Neural cell (in vitro differentiated cells): ENCODE measurements around the gene GRID1. TPM values are rescaled to one million over a fixed set of nuclear protein-coding genes. Genes with fewer than 3 reads are reported as not detected.

ENCODE experiments used
- H2AFZ ChIP-seq: fragments of 200-600, 300-800 bp; sonication (generic), shearing (Covaris generic); 2 replicates; pipeline ENCODE4 v1.6.0; 2014; ENCODE audit warnings: low read depth, mild to moderate bottlenecking, antibody characterized with exemption, low read length, moderate library complexity
- H3F3A ChIP-seq: fragments of 200-600 bp; shearing (Covaris generic); 2 replicates; pipeline ENCODE4 v1.6.1; 2016; ENCODE audit warnings: mild to moderate bottlenecking, moderate library complexity, mixed read lengths, antibody characterized with exemption, low read length; ENCODE audit not compliant: insufficient read depth, poor library complexity, severe bottlenecking
- H3K27ac ChIP-seq: fragments of 200-600, 300-800 bp; sonication (generic), shearing (Covaris generic); 2 replicates; pipeline ENCODE4 v1.5.1; 2014; ENCODE audit warnings: mild to moderate bottlenecking, low read length, moderate library complexity
- H3K27me3 ChIP-seq: fragments of 300-800, 200-600 bp; sonication (generic), shearing (Covaris generic); 2 replicates; pipeline ENCODE4 v1.6.0; 2014; ENCODE audit warnings: mild to moderate bottlenecking, low read depth, low read length, moderate library complexity; ENCODE audit not compliant: insufficient read depth
- H3K36me3 ChIP-seq: fragments of 300-800, 200-600 bp; sonication (generic), shearing (Covaris generic); 2 replicates; pipeline ENCODE4 v1.5.1; 2014; ENCODE audit warnings: mild to moderate bottlenecking, antibody characterized with exemption, low read length, moderate library complexity; ENCODE audit not compliant: insufficient read depth
- H3K4me2 ChIP-seq: fragments of 300-800, 200-600 bp; sonication (generic), shearing (Covaris generic); 2 replicates; pipeline ENCODE4 v1.6.0; 2014; ENCODE audit warnings: mild to moderate bottlenecking, low read length
- H3K4me3 ChIP-seq: fragments of 300-800, 200-600 bp; sonication (generic), shearing (Covaris generic); 2 replicates; pipeline ENCODE4 v1.5.1; 2014; ENCODE audit warnings: mild to moderate bottlenecking, low read length, moderate library complexity
- H3K79me2 ChIP-seq: fragments of 200-600 bp; shearing (Covaris generic); replicated peaks from 2 replicates; pipeline ENCODE4 v1.6.0; 2014; ENCODE audit warnings: mild to moderate bottlenecking, low read length, moderate library complexity; ENCODE audit not compliant: insufficient read depth
- H3K9ac ChIP-seq: fragments of 300-800, 200-600 bp; sonication (generic), shearing (Covaris generic); 2 replicates; pipeline ENCODE4 v1.6.1; 2016; ENCODE audit warnings: mild to moderate bottlenecking, low read length, mixed read lengths
- H3K9me2 ChIP-seq: fragments of 200-600 bp; shearing (Covaris generic); 2 replicates; pipeline ENCODE4 v1.6.1; 2016; ENCODE audit warnings: mild to moderate bottlenecking, low read length, mixed read lengths; ENCODE audit not compliant: insufficient read depth
- H3K9me3 ChIP-seq: fragments of 200-600, 300-800 bp; sonication (generic), shearing (Covaris generic); 2 replicates; pipeline ENCODE4 v1.6.1; 2016; ENCODE audit warnings: mild to moderate bottlenecking, mixed run types, low read length, moderate library complexity, mixed read lengths
- H4K20me1 ChIP-seq: fragments of 200-600 bp; shearing (Covaris generic); 2 replicates; pipeline ENCODE4 v1.6.1; 2016; ENCODE audit warnings: mild to moderate bottlenecking, mixed run types; ENCODE audit not compliant: insufficient read depth
- CTCF ChIP-seq: fragments of 450-650 bp; IDR thresholded peaks from 2 replicates; pipeline ENCODE4 v1.5.1; 2014; ENCODE audit warnings: antibody characterized with exemption, mild to moderate bottlenecking, moderate library complexity; ENCODE audit not compliant: poor library complexity, severe bottlenecking
- EP300 ChIP-seq: fragments of 450-650 bp; conservative IDR thresholded peaks from 2 replicates; pipeline ENCODE4 v1.6.1; 2014; ENCODE audit warnings: antibody characterized with exemption, mild to moderate bottlenecking, moderate library complexity; ENCODE audit not compliant: poor library complexity, severe bottlenecking
- EZH2 ChIP-seq: fragments of 200-600, 300-800 bp; shearing (Covaris generic), sonication (generic); IDR thresholded peaks from 2 replicates; pipeline ENCODE4 v1.6.1; 2014; ENCODE audit warnings: antibody characterized with exemption, low read length, borderline replicate concordance, mild to moderate bottlenecking; ENCODE audit not compliant: insufficient read depth, poor library complexity, severe bottlenecking
- MXI1 ChIP-seq: fragments of 450-650 bp; conservative IDR thresholded peaks from 2 replicates; pipeline ENCODE4 v1.6.1; 2014; ENCODE audit warnings: antibody characterized with exemption, mild to moderate bottlenecking; ENCODE audit not compliant: poor library complexity, severe bottlenecking
- POLR2AphosphoS5 ChIP-seq: IDR thresholded peaks from 2 replicates; pipeline ENCODE4 v1.6.1; 2012
- RAD21 ChIP-seq: fragments of 450-650 bp; conservative IDR thresholded peaks from 2 replicates; pipeline ENCODE4 v1.6.1; 2014; ENCODE audit warnings: antibody characterized with exemption, mild to moderate bottlenecking, moderate library complexity
- REST ChIP-seq: IDR thresholded peaks from 2 replicates; pipeline ENCODE4 v1.6.1; 2012; ENCODE audit warnings: borderline replicate concordance
- SMC3 ChIP-seq: fragments of 450-650 bp; conservative IDR thresholded peaks from 2 replicates; pipeline ENCODE4 v1.6.1; 2014; ENCODE audit warnings: antibody characterized with exemption, mild to moderate bottlenecking, moderate library complexity; ENCODE audit not compliant: poor library complexity
- TAF1 ChIP-seq: IDR thresholded peaks from 2 replicates; pipeline ENCODE4 v1.6.1; 2012; ENCODE audit warnings: low read depth
- polyA plus RNA-seq: library from polyadenylated mRNA; depleted of rRNA; stranded (reverse); fragments of >200 nt; gene quantifications from 2 replicates; pipeline ENCODE4 v1.2.3, GENCODE V29; 2014

The GRID1 gene
- polyA plus RNA-seq, 1 donor from 2014 or later: 7.3 TPM

GRCh38 chr10:85622425-85622824 is 744.2 kb downstream of the GRID1 start:
- H3K9me2 ChIP-seq: no peaks in the 10 kb centered on the region
- H3K27me3 ChIP-seq: no peaks in the 10 kb centered on the region
- no peak overlapping the region for H3K4me2 ChIP-seq
- H4K20me1 ChIP-seq: no peaks in the 10 kb centered on the region
- H3K79me2 ChIP-seq: no peaks in the 10 kb centered on the region
- TF ChIP-seq REST (no peak), EP300 (no peak), SMC3 (no peak), CTCF (no peak), EZH2 (no peak), MXI1 (no peak), TAF1 (no peak), POLR2AphosphoS5 (no peak), RAD21 (no peak)
- no peak overlapping the region for H3K4me3 ChIP-seq
- H2AFZ ChIP-seq: no peak overlapping the region
- H3K27ac ChIP-seq: no peak overlapping the region
- no peaks in the 10 kb centered on the region for H3K9me3 ChIP-seq
- no peaks in the 10 kb centered on the region for H3K36me3 ChIP-seq
- H3F3A ChIP-seq: no peaks in the 10 kb centered on the region
- H3K9ac ChIP-seq: no peak overlapping the region

- Histone ChIP-seq H3F3A (no peaks in the 10 kb centered on the region), H3K27me3 (no peaks in the 10 kb centered on the region), H3K4me3 (no peak overlapping the region), H3K36me3 (no peaks in the 10 kb centered on the region), H3K27ac (no peak overlapping the region), H3K9ac (no peak overlapping the region), H3K9me2 (no peaks in the 10 kb centered on the region), H3K9me3 (no peaks in the 10 kb centered on the region), H3K4me2 (no peak overlapping the region), H3K79me2 (no peaks in the 10 kb centered on the region), H4K20me1 (no peaks in the 10 kb centered on the region), H2AFZ (no peak overlapping the region)
- TF ChIP-seq REST (no peak), MXI1 (no peak), SMC3 (no peak), RAD21 (no peak), TAF1 (no peak), EP300 (no peak), CTCF (no peak), EZH2 (no peak), POLR2AphosphoS5 (no peak)
These were observed 745.0 kb downstream of the GRID1 start for GRCh38 chr10:85621562-85621961.
